Fibroblast of mammary gland (primary cell): ENCODE data around the gene TPK1.

Experiments
- DNase-seq: peaks from one replicate; pipeline ENCODE4 v3.0.0-alpha.2; 2010; ENCODE audit warnings: low read depth
- H3K4me3 ChIP-seq: 2 replicates; pipeline ENCODE4 v1.5.1; 2011; ENCODE audit warnings: low read depth, mild to moderate bottlenecking, low read length, moderate library complexity; ENCODE audit not compliant: control insufficient read depth
- TF ChIP-seq, protein P1 (sequence below): conservative IDR thresholded peaks from 2 replicates; pipeline ENCODE4 v1.5.1; 2011; ENCODE audit warnings: low read depth, low read length, inconsistent platforms; ENCODE audit not compliant: control insufficient read depth, insufficient read depth

Gene TPK1

DNA sequence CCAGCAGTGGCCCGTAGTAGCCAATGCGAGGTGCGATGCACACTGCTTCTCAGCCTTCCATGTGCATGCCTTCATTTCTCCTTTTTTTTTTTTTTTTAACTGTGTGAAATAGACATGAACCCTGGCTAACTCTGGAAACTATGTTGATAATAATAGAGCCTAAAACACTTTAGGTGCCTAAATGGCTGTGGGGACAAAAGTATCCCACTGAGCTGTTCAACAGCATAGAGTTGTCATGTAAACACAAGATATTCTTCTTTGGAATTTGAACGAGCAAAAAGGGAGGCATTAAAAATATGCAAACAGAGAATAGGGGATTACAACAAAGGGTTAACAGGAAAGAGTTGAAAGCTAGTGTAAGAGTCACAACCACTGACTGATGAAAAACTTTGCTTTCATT lies 270.3 kb downstream of the TPK1 start:
- TF ChIP-seq, protein P1, sequence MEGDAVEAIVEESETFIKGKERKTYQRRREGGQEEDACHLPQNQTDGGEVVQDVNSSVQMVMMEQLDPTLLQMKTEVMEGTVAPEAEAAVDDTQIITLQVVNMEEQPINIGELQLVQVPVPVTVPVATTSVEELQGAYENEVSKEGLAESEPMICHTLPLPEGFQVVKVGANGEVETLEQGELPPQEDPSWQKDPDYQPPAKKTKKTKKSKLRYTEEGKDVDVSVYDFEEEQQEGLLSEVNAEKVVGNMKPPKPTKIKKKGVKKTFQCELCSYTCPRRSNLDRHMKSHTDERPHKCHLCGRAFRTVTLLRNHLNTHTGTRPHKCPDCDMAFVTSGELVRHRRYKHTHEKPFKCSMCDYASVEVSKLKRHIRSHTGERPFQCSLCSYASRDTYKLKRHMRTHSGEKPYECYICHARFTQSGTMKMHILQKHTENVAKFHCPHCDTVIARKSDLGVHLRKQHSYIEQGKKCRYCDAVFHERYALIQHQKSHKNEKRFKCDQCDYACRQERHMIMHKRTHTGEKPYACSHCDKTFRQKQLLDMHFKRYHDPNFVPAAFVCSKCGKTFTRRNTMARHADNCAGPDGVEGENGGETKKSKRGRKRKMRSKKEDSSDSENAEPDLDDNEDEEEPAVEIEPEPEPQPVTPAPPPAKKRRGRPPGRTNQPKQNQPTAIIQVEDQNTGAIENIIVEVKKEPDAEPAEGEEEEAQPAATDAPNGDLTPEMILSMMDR = no peak

DNA sequence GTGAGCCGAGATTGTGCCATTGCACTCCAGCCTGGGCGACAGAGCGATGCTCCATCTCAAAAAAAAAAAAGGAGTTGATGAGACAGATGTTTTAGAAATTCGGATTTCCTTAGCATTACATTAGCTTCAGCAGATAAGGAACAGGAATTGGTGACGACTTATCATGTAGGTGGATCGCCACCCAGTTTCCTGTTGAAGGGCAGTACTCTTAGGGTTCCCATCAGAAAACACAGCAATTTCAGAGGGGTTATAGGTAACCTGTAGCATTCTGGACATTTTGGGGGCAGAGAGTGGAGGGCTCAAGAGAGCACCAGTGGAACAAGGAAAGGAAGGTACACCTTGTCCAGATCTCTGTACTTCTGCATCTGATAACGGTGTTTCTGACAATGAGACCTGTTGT lies 286.0 kb downstream of the TPK1 start:
- H3K4me3 ChIP-seq = no peak overlapping the region
- DNase-seq = no peak
- TF ChIP-seq, protein P1 = no peak

More for the DNA sequence above, 270.3 kb downstream of the TPK1 start:
- H3K4me3 ChIP-seq = no peak overlapping the region
- DNase-seq = no peak

DNA sequence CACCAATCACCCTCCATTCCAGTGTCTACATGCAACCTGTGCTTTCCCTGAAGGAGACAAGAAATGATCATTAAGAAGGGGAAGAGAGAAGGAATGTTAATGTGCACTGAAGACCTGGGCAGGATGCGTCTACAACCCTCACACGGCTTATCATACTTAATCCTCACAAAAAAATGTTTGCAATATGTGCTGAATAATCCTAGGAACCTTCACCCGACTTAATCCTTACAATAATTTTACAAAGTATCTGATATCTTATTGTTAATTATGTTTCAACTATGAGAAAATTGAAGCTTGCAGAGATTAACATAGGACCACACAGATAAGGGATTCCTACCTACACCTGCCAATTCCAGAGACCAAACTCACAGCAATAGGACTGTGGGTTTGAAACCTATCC lies 287.3 kb downstream of the TPK1 start:
- DNase-seq = no peak
- H3K4me3 ChIP-seq = no peak overlapping the region
- TF ChIP-seq, protein P1 = no peak

DNA sequence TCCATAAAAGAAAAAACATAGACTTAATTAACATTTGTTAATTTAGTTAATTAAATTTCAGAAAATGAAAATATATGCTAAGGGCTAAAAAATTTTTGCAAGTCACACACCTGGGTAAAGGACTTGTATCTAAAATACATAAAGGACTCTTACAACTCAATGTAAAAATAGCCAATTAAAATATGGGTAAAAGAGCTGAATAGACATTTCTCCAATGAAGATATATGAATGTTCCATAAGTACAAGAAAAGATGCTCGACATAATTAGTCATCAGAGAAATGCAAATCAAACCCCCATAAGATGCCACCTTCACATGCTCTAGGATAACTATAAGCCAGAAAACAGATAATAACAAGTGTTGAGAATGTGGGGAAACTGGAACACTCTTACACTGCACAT lies 288.0 kb downstream of the TPK1 start:
- no peak for DNase-seq
- TF ChIP-seq, protein P1 = no peak
- no peak overlapping the region for H3K4me3 ChIP-seq

DNA sequence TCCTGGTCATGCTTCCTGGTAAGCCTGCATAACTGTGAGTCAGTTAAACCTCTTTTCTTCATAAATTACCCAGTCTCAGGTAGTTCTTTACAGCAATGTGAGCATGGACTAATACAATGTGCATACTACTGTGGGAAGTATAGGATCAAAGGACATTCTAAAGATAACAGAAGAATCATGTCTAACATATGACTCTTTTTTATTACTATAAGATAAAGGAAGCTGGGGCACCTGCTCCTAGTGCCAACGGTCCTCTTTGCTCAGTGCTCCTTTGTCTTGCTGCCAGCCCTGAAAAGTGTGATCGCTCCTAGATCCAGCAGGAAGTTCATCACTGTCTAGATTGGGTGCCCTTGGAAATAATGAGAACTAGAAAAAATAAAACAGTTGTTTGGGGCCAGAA lies 289.1 kb downstream of the TPK1 start:
- TF ChIP-seq, protein P1 = no peak
- H3K4me3 ChIP-seq = no peak overlapping the region
- DNase-seq = no peak

DNA sequence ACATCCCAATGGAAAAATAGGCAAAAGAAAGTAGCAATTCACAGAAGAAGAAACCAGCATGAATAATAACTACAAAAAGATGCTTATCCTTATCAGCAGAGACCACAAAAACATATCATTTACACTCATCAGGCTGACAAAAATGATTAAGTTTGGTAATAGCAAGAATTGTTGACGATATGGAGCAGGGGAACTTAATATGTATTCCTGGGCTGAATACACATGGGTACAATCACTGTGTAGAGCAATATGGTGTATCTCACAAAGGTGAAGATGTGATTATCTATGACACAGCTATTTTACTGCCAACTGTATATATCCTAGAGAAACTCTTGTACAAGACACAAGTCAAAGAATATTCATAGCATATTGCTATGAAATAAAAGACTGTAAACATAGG lies 290.5 kb downstream of the TPK1 start:
- H3K4me3 ChIP-seq = no peak overlapping the region
- DNase-seq = no peak
- TF ChIP-seq, protein P1 = no peak

DNA sequence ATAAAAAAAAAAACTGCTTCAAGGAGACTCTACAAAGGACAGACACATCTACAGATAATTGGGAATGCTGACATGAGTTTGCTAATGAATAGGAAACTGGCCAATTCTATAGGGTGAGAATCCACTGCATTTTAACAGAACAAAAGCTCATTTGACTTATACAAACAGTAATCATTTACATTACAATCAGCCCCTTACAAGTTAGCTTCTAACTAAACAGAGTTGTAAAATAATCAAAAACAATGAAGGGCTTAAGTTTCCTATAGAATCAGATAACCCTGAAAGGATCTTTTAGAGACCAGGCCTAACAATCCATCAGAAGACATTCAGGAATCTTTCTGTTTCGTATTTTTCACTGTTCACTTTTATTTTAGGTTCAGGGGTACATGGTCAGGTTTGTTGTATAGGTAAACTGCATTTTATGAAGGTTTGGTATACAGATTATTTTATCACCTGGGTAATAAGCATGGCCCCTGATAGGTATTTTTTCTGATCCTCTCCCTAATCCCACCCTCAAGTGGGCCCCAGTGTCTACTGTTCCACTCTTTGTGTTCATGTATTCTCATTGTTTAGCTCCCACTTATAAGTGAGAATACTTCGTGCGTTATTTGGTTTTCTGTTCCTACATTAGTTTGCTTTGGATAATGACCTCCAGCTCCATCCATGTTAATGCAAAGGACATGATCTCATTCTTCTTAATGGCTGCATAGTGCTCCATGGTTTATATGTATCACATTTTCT lies 301.0 kb downstream of the TPK1 start:
- DNase-seq = no peak
- TF ChIP-seq, protein P1 = no peak
- no peak overlapping the region for H3K4me3 ChIP-seq
